Umbilical cord (tissue), 2 donors: ENCODE results near the gene PHACTR2. TPM values are rescaled to one million over a fixed set of nuclear protein-coding genes. Genes with fewer than 3 reads are reported as not detected.
"Not testable (repeated sequence)": the region's sequence is repeated elsewhere in the genome, so short reads cannot be mapped to it uniquely, and the experiment has no call there.

ENCODE experiments used
- DNase-seq: peaks from one replicate; pipeline ENCODE4 v3.0.0-alpha.2; 2015; ENCODE audit warnings: low spot score
- total RNA-seq: library from RNA; depleted of rRNA; stranded (reverse); fragments of >200 nt; gene quantifications from one replicate; pipeline ENCODE4 v1.2.3, GENCODE V29; 2014; ENCODE audit warnings: low replicate concordance; ENCODE audit not compliant: insufficient read depth

The PHACTR2 gene
- total RNA-seq, 1 donor from 2014 or later = 232 TPM

DNA sequence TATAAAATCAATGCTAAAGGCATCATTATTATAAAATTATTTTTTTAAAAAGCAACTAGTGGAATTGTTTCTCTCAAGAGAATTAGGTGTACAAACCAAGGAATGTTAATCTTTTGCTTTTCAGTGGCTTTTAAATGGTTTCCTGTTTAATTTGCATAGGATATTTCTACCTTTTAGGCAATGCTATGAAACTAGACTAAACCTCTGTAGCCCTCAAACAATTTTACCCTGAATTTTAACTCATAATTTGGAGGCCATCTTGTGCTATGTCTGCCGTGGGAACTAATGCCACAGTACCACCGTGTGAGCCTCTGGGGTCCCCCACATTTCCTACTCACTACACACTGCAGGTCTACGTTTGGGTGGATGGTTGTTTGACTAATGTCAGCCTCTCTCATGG lies 20.6 kb downstream of the PHACTR2 start:
- DNase-seq = no peak

DNA sequence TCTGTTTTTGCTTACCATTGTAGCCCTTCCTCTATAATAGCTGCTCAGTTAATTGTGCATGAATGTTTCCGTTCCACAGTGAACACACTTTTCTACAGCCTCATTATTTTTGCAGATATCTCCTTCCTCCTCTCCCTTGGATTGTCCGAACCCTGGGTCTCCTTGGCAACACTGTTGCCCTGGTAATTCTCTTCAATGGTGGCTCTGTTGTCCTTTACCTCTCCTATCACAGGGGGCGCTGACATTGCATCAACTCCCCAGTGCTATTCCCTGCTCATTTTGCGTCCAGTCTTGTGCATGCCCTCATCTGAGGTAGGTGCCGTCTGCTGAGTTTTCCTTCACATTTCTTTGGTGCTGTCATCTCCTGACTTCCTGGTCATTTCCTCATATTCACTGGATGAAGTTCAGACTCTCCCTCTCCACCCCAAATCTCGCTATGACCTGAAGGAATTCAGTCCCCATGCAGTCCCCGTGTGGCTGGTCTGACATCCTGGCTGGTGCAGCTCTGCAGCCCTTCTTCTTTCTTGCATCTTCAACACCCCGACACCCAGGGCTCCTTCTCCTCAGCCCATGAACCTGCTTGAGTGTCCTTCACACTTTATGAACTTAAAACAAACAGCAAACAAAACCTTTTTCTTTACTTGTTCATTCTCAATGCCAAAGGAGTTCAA lies 21.1 kb downstream of the PHACTR2 start:
- DNase-seq = no peak

- DNase-seq = no peak
Observed at GRCh38 chr6:143699430-143699825, 21.7 kb downstream of the PHACTR2 start.

- peak; percentile 80 for DNase-seq
Observed at GRCh38 chr6:143700684-143701348, 23.1 kb downstream of the PHACTR2 start.

- DNase-seq = no peak
Observed at GRCh38 chr6:143701349-143702234, 23.8 kb downstream of the PHACTR2 start.

GRCh38 chr6:143705569-143705968 lies 27.8 kb downstream of the PHACTR2 start:
- DNase-seq = no peak

DNA sequence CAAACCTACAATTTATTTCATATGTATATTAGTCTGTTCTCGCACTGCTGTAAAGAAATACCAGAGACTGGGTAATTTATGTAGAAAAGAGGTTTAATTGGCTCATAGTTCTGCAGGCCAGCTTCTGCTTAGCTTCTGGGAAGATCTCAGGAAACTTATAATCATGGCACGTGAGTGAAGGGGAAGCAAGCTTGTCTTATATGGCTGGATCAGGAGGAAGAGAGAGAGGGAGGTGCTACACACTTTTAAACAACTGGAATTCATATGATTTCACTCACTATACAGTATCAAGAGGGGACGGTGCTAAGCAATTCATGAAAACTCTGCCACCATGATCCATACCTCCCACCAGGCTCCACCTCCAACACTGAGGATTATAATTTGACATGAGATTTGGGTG lies 29.9 kb downstream of the PHACTR2 start:
- DNase-seq = no peak

- no peak for DNase-seq
Observed at GRCh38 chr6:143708889-143709288, 31.1 kb downstream of the PHACTR2 start.

GRCh38 chr6:143711714-143712113 lies 33.9 kb downstream of the PHACTR2 start:
- DNase-seq = no peak

DNA sequence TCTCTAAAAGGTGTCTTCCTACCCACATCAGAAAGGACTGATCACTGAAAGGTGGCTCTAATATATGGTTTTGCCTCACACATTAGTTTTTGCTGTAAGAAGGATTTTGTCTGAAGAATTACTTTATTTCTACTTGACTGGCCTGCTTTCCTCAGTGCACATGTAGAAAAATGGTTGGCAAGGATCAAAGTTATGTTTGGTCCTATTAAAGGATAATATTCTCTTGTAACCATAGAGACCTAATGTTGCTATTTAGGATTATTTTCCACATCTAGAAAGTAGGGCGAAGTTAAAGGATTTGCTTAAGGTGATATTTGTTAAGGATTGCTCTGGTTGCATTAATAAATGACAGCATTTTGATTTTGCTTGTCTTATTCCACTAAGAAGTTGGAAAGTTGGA lies 40.7 kb downstream of the PHACTR2 start:
- DNase-seq = no peak

GRCh38 chr6:143721642-143722041 lies 43.9 kb downstream of the PHACTR2 start:
- no peak for DNase-seq

DNA sequence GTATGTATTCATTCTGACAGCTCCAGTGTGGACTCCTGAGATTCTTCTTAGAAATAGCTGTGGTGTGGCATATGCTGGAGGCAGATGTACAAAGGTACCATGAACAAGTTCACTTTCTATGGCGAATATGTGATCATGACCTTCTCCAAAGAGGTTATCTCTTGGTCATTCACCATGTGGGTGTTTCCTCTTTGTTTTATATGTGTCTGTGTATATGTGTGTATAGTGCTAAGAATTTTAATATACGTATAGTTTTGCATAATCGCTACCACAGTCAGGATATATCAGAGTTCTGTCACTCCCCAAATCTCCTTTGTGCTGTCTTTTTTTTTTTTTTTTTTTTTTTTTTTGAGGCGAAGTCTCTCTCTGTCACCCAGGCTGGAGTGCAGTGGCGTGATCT lies 47.1 kb downstream of the PHACTR2 start:
- DNase-seq = no peak

- no peak for DNase-seq
Observed at GRCh38 chr6:143726015-143726647, 48.4 kb downstream of the PHACTR2 start.

GRCh38 chr6:143727035-143727434 lies 49.3 kb downstream of the PHACTR2 start:
- DNase-seq = no peak

DNA sequence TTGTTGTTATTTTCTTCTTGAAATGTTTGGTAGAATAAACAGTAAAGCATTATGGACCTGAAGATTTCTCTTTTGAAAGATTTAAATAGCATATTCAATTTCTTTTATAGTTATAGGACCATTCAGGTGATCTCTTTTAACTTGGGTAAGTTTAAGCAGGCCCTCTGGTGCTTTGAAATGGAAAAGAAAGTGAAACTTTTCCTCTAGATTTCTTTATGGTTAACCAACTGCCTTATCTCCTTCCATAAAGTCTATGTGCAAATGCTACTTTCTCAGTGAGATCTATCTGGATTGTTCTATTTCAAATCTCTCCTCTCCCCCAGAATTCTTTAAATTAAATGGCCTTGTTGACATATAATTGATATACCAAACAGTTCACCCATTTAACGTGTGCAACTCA lies 54.0 kb downstream of the PHACTR2 start:
- no peak for DNase-seq

DNA sequence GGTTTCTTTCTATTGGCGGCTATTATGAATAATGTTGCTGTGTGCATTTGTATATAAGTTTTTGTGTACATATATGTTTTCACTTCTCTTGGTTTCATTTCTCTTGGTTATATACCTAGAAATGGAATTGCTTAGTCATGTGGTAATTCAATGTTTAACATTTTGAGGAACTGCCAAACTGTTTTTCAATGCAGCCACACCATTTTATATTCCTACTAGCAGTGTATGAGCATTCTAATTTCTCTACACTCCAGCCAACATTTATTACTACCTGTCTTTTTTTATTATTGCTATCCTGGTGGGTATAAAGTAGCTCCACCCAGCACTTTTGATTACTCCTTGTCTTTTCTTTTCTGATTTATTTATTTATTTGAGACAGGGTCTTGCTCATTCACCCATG lies 54.8 kb downstream of the PHACTR2 start:
- DNase-seq = no peak

DNA sequence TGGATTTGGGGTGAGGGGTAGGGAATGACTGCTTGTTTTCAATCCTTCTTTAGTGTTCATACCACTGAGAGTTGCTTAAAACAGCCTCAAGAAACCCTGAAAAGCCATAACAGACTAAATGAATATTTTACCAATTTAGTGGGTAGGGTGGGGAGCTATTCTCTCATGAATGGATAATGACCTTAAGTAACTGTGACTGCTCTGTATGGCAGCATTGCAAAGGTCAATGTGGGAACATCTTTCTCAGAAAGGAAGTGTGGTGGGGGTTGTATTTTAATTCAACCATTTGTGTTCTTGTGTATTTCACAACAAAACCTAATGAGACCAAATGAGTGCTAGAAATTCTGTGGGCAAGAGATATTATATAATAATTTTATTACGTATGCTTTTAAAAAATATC lies 55.7 kb downstream of the PHACTR2 start:
- no peak for DNase-seq

DNA sequence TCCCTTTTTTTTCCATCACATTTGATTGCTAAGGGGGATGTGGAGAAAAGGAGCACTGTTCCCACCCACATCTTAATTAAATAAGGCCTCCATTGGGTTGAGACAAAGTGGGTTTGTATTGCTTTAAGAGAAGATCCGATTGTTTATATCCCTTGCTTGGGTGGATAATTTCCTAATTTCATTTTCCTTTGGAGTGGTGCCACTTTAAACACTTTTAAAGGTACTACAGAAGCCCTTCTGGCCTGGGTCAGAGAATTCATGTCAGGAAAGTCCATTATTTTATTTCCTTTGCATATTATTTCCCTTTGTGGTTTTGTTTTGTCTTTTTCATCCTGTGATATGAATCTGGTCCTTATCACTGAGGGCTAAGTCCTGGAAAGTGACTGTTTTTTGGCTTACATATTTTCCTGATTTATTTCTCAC lies 56.9 kb downstream of the PHACTR2 start:
- DNase-seq = no peak

DNA sequence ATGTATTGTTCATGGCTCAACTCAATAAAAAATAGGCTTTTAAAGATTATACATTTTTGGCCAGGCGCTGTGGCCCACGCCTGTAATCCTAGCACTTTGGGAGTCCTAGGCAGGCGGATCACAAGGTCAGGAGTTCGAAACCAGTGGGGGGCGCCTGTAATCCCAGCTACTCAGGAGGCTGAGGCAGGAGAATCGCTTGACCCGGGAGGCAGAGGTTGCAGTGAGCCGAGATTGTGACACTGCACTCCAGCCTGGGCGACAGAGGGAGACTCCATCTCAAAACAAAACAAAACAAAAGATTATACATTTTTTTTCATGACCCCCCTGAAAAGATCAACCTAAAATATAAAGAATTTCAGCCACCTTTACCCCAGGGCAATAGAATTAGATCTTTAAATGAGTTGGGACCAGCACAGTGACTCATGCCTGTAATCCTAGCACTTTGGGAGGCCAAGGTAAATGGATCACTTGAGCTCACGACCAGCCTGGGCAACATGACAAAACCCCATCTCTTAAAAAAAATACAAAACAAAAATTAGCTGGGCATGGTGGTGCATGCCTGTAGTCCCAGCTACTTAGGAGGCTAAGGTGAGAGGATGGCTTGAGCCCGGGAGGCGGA lies 60.4 kb downstream of the PHACTR2 start:
- not testable (repeated sequence) for DNase-seq

GRCh38 chr6:143739341-143739851 lies 61.6 kb downstream of the PHACTR2 start:
- no peak for DNase-seq

GRCh38 chr6:143740213-143740612 lies 62.4 kb downstream of the PHACTR2 start:
- DNase-seq = no peak
